ENCODE data around the gene FBRSL1. TPM values are rescaled to one million over a fixed set of nuclear protein-coding genes. Genes with fewer than 3 reads are reported as not detected.
A peak's percentile ranks its signal among the peaks of the same experiment; 100 is the strongest.

Gene FBRSL1
- total and polyA plus RNA-seq, 9 of the 15 experiments (the other 6 are each of a cell fraction or from before 2014, with no cell fraction given) = 0.24 to 129 (median 7.3) TPM

DNA sequence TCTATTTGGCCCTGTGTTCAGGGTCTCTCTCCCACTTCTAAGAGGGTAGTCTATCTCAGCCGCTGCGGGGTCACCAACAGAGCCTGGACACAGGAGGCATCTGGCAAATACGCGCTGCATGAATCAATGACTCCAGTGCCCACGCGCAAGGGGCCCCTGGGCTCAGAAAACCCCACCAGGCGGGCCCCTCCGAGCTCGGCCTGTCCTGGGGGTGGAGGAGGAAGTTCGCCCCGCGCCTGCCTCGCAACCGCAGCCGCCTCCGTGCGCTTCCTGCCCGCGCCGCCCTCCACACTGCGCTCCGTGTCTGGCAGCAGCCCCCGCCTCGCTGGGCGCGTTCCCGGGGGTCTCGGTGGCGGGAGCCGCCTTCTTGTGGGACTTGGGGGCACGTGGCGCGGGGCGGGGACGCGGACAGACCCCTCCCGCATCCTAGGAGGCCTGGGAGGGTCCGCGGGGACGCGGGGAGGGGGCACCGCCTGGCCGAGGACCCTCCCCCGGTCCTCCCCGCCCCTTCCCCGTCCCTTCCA lies 811 bp upstream of the FBRSL1 start (continued):
- TF ChIP-seq RBM22 (IDR thresholded peaks at IDR 0.05; ENCODE audit: low read depth, low read length, poor library complexity, severe bottlenecking) = no peak
- peak; percentile 63 for TF ChIP-seq EGR1 (conservative IDR thresholded peaks at IDR 0.05)
- TF ChIP-seq, protein P1, sequence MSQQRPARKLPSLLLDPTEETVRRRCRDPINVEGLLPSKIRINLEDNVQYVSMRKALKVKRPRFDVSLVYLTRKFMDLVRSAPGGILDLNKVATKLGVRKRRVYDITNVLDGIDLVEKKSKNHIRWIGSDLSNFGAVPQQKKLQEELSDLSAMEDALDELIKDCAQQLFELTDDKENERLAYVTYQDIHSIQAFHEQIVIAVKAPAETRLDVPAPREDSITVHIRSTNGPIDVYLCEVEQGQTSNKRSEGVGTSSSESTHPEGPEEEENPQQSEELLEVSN (IDR thresholded peaks at IDR 0.05; ENCODE audit: borderline replicate concordance in 1 of 2, extremely low read depth in 1 of 2, insufficient read depth in 1 of 2, insufficient read length in 1 of 2, low read depth in 1 of 2, low read length in 1 of 2, poor library complexity in 1 of 2, severe bottlenecking in 1 of 2) = peak in 1 of 2 experiments; percentile 54
- TF ChIP-seq SRSF9 (IDR thresholded peaks at IDR 0.05; ENCODE audit: borderline replicate concordance, low read depth, low read length) = no peak
- TF ChIP-seq, protein P2, sequence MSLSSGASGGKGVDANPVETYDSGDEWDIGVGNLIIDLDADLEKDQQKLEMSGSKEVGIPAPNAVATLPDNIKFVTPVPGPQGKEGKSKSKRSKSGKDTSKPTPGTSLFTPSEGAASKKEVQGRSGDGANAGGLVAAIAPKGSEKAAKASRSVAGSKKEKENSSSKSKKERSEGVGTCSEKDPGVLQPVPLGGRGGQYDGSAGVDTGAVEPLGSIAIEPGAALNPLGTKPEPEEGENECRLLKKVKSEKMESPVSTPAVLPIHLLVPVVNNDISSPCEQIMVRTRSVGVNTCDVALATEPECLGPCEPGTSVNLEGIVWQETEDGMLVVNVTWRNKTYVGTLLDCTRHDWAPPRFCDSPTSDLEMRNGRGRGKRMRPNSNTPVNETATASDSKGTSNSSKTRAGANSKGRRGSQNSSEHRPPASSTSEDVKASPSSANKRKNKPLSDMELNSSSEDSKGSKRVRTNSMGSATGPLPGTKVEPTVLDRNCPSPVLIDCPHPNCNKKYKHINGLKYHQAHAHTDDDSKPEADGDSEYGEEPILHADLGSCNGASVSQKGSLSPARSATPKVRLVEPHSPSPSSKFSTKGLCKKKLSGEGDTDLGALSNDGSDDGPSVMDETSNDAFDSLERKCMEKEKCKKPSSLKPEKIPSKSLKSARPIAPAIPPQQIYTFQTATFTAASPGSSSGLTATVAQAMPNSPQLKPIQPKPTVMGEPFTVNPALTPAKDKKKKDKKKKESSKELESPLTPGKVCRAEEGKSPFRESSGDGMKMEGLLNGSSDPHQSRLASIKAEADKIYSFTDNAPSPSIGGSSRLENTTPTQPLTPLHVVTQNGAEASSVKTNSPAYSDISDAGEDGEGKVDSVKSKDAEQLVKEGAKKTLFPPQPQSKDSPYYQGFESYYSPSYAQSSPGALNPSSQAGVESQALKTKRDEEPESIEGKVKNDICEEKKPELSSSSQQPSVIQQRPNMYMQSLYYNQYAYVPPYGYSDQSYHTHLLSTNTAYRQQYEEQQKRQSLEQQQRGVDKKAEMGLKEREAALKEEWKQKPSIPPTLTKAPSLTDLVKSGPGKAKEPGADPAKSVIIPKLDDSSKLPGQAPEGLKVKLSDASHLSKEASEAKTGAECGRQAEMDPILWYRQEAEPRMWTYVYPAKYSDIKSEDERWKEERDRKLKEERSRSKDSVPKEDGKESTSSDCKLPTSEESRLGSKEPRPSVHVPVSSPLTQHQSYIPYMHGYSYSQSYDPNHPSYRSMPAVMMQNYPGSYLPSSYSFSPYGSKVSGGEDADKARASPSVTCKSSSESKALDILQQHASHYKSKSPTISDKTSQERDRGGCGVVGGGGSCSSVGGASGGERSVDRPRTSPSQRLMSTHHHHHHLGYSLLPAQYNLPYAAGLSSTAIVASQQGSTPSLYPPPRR (CRISPR knock-in tag; IDR thresholded peaks at IDR 0.05; ENCODE audit: borderline replicate concordance) = no peak
- no peak for TF ChIP-seq TCF7L2 (IDR thresholded peaks at IDR 0.05; ENCODE audit: low read depth, low read length)
- peak; percentile 47; the same call in 1 of the 2 replicates for TF ChIP-seq ZBTB40 (IDR thresholded peaks at IDR 0.05)
- no peak for TF ChIP-seq ZBTB40 (CRISPR knock-in tag; IDR thresholded peaks at IDR 0.05)
- TF ChIP-seq FOS (IDR thresholded peaks at IDR 0.05; ENCODE audit: extremely low read depth, insufficient read length) = no peak
- TF ChIP-seq HMG20B (CRISPR knock-in tag; IDR thresholded peaks at IDR 0.05) = no peak
